ENCODE results near the gene FOXJ3. TPM values are rescaled to one million over a fixed set of nuclear protein-coding genes. Genes with fewer than 3 reads are reported as not detected.

FOXJ3 gene
- total RNA-seq (2021; ENCODE audit: unreplicated experiment): 51.1 TPM
- polyA plus RNA-seq (2012): 18.0 and 18.9 TPM in 2 replicates
- percentile 92 among the genes with signal in this experiment for Bru-seq, nascent RNA
- BruChase-seq, experiment 1, labeled RNA remaining after a 6-hour chase: percentile 77 among the genes with signal in this experiment
- BruChase-seq, experiment 2, labeled RNA remaining after a 2-hour chase: percentile 84 among the genes with signal in this experiment
- long read RNA-seq, full-length matches to known transcripts: 2 of 25 reads
- long read RNA-seq, partial matches to known transcripts: 6 of 25 reads
- long read RNA-seq, other reads (novel, unspliced or antisense): 17 of 25 reads

DNA sequence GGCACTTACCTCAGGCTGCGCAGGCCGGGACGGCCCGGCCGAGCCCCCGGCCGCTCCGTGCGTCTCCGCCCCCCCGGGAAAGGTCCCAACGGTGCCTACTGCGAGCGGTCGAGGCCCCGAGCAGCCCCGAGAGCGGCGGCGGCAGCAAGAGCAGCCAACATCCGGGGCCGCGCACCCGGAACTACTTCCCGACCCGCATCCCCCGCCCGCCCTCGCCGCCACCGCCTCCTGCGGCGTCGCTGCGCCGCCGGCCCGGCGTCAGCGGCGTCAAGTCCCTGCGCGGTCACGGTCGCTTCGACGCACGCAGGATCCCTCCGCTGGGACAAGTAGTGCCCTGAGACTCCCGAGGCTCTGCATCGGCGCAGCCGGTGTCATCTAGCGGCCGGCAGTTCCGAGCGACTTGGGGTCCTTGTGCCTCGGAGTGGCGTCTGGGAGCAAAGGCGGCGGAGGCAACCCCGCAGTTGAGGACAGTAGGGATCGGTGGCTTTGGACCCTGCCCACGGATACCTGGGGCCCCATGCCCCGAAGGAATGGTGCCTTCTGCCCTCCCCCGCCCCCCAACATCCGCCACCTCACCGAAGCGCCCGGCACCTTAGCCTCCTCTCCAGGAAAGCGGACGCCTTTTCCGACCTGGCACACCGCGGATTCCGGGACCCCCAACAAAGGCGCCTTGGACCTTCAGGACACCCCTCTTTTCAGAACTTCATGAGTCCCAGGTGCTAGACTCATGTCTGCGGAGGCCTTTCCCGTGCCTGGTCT, at the start of gene FOXJ3:
FOXJ3 (minus strand) TSS at position 186 of the 759 bp plus-strand sequence. CDS start 24,142 bp downstream, outside the sequence.
- ATAC-seq (peak; percentile 84), DNase-seq (ENCODE audit: low read depth, low spot score) (peak; percentile 96)
- no TSS peak for BruUV-seq (replicated peaks)
- peak within 1 kb of the TSS; percentile 81 for H3K4me2 ChIP-seq (ENCODE audit: low read length)
- peak within 1 kb of the TSS; percentile 71 for H3K9ac ChIP-seq (ENCODE audit: low read length)
- H3K4me3 ChIP-seq (replicated peaks in 1 of 2; ENCODE audit: low read depth in 1 of 2, low read length in 2 of 2): peak within 1 kb of the TSS; percentile 64 to 95
- no peaks in the 10 kb centered on the region for H3K27me3 ChIP-seq (ENCODE audit: insufficient read depth, low read length)
- H3K9me2 ChIP-seq (ENCODE audit: insufficient read depth): no peaks in the 10 kb centered on the region
- H3K36me3 ChIP-seq (ENCODE audit: control insufficient read depth in 1 of 2, insufficient read depth in 2 of 2, low read length in 2 of 2): no peaks in the 10 kb centered on the region
- H2AFZ ChIP-seq (ENCODE audit: low read depth, low read length, poor library complexity, severe bottlenecking): peak within 1 kb of the TSS; percentile 10
- intact Hi-C loops (cut with micrococcal nuclease): loop anchor here (5.0 kb wide), 1 partner anchor 122 kb away; the partner anchor contains the start of genes PPCS and ZMYND12
- peaks cover 18% of the 10 kb centered on the region for H4K20me1 ChIP-seq (ENCODE audit: insufficient read depth)
- peaks cover 0 to 19% of the 10 kb centered on the region in 2 experiments; a peak in 3 of 4 replicates for H3K4me1 ChIP-seq (ENCODE audit: control insufficient read depth in 1 of 2, insufficient read depth in 2 of 2, low read length in 2 of 2)
- H3K79me2 ChIP-seq (ENCODE audit: insufficient read depth, low read length): peaks cover 52% of the 10 kb centered on the region
- CTCF ChIA-PET: no interaction called here
- peak within 1 kb of the TSS; percentile 85 for H3K27ac ChIP-seq (ENCODE audit: low read depth, low read length)
- RAD21 ChIA-PET (ENCODE audit: low non-redundant PET in 1 of 2, low total read pairs in 2 of 2, uncharacterized antibody in 2 of 2, unreplicated experiment in 2 of 2): no interaction called here
- POLR2A ChIA-PET: no interaction called here
- no peaks in the 10 kb centered on the region for H3K9me3 ChIP-seq (ENCODE audit: control insufficient read depth in 1 of 2, insufficient read depth in 1 of 2, low read depth in 1 of 2, low read length in 2 of 2)
- TF ChIP-seq, protein P1, sequence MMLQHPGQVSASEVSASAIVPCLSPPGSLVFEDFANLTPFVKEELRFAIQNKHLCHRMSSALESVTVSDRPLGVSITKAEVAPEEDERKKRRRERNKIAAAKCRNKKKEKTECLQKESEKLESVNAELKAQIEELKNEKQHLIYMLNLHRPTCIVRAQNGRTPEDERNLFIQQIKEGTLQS (IDR thresholded peaks at IDR 0.05): no peak; the same call in 1 of the 2 replicates
- TF ChIP-seq SIN3A (IDR thresholded peaks at IDR 0.05; ENCODE audit: low read depth) (peak; percentile 96), SRF (IDR thresholded peaks at IDR 0.05; ENCODE audit: low read depth) (peak; percentile 41; the same call in 1 of the 2 replicates), FOSL1 (IDR thresholded peaks at IDR 0.05; ENCODE audit: low read depth) (no peak), ZNF274 (IDR thresholded peaks at IDR 0.05; ENCODE audit: low read depth, low read length) (no peak), EZH2phosphoT487 (IDR thresholded peaks at IDR 0.05; ENCODE audit: borderline replicate concordance) (no peak), CBX3 (IDR thresholded peaks at IDR 0.05; ENCODE audit: low read depth) (peak; percentile 99), EGR1 (IDR thresholded peaks at IDR 0.05; ENCODE audit: low read depth) (peak; percentile 81), POLR2A (IDR thresholded peaks at IDR 0.05; ENCODE audit: borderline replicate concordance, extremely low read depth, insufficient read depth, insufficient read length) (peak; percentile 75), YY1 (IDR thresholded peaks at IDR 0.05; ENCODE audit: extremely low read depth, insufficient replicate concordance, low read depth, low read length) (peak; percentile 88), EZH2 (IDR thresholded peaks at IDR 0.05) (no peak), JUND (IDR thresholded peaks at IDR 0.05) (peak; percentile 71; the same call in 1 of the 2 replicates), ZFX (IDR thresholded peaks at IDR 0.05) (peak; percentile 84), POLR2AphosphoS5 (IDR thresholded peaks at IDR 0.05; ENCODE audit: low read depth, low read length) (peak; percentile 99), TCF7L2 (IDR thresholded peaks at IDR 0.05; ENCODE audit: borderline replicate concordance, extremely low read depth, insufficient read depth, insufficient read length) (peak; percentile 64), SP1 (IDR thresholded peaks at IDR 0.05; ENCODE audit: low read depth) (peak; percentile 88), ELF1 (IDR thresholded peaks at IDR 0.05; ENCODE audit: borderline replicate concordance, low read depth) (peak; percentile 40; the same call in 1 of the 2 replicates), CEBPB (IDR thresholded peaks at IDR 0.05; ENCODE audit: low read depth) (no peak)
- TF ChIP-seq, protein P2, sequence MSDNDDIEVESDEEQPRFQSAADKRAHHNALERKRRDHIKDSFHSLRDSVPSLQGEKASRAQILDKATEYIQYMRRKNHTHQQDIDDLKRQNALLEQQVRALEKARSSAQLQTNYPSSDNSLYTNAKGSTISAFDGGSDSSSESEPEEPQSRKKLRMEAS (IDR thresholded peaks at IDR 0.05): peak; percentile 97
- TF ChIP-seq, protein P3, sequence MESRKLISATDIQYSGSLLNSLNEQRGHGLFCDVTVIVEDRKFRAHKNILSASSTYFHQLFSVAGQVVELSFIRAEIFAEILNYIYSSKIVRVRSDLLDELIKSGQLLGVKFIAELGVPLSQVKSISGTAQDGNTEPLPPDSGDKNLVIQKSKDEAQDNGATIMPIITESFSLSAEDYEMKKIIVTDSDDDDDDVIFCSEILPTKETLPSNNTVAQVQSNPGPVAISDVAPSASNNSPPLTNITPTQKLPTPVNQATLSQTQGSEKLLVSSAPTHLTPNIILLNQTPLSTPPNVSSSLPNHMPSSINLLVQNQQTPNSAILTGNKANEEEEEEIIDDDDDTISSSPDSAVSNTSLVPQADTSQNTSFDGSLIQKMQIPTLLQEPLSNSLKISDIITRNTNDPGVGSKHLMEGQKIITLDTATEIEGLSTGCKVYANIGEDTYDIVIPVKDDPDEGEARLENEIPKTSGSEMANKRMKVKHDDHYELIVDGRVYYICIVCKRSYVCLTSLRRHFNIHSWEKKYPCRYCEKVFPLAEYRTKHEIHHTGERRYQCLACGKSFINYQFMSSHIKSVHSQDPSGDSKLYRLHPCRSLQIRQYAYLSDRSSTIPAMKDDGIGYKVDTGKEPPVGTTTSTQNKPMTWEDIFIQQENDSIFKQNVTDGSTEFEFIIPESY (IDR thresholded peaks at IDR 0.05; ENCODE audit: extremely low read depth, insufficient replicate concordance, low read length): peak; percentile 61
- TF ChIP-seq, protein P4, sequence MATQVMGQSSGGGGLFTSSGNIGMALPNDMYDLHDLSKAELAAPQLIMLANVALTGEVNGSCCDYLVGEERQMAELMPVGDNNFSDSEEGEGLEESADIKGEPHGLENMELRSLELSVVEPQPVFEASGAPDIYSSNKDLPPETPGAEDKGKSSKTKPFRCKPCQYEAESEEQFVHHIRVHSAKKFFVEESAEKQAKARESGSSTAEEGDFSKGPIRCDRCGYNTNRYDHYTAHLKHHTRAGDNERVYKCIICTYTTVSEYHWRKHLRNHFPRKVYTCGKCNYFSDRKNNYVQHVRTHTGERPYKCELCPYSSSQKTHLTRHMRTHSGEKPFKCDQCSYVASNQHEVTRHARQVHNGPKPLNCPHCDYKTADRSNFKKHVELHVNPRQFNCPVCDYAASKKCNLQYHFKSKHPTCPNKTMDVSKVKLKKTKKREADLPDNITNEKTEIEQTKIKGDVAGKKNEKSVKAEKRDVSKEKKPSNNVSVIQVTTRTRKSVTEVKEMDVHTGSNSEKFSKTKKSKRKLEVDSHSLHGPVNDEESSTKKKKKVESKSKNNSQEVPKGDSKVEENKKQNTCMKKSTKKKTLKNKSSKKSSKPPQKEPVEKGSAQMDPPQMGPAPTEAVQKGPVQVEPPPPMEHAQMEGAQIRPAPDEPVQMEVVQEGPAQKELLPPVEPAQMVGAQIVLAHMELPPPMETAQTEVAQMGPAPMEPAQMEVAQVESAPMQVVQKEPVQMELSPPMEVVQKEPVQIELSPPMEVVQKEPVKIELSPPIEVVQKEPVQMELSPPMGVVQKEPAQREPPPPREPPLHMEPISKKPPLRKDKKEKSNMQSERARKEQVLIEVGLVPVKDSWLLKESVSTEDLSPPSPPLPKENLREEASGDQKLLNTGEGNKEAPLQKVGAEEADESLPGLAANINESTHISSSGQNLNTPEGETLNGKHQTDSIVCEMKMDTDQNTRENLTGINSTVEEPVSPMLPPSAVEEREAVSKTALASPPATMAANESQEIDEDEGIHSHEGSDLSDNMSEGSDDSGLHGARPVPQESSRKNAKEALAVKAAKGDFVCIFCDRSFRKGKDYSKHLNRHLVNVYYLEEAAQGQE (IDR thresholded peaks at IDR 0.05; ENCODE audit: low read depth): no peak
